Karpas-422 (cell line): ENCODE data around the gene EEF1AKMT3. TPM values are rescaled to one million over a fixed set of nuclear protein-coding genes. Genes with fewer than 3 reads are reported as not detected.

Experiments used
- DNase-seq: peaks from one replicate; pipeline ENCODE4 v3.0.0-alpha.2; 2015
- H2AFZ ChIP-seq: fragments of 200-600 bp; sonication (generic); 2 replicates; pipeline ENCODE4 v1.6.1; 2014; ENCODE audit warnings: antibody characterized with exemption, low read length, mixed read lengths
- H3K27ac ChIP-seq: fragments of 200-600 bp; sonication (generic); 2 replicates; pipeline ENCODE4 v1.5.1; 2014; ENCODE audit warnings: mild to moderate bottlenecking, low read length, moderate library complexity
- H3K27me3 ChIP-seq: fragments of 200-600 bp; sonication (generic); 2 replicates; pipeline ENCODE4 v1.6.1; 2014; ENCODE audit warnings: low read length, mixed read lengths
- H3K36me3 ChIP-seq: fragments of 200-600 bp; sonication (generic); 2 replicates; pipeline ENCODE4 v1.6.1; 2014; ENCODE audit warnings: low read length, mixed read lengths; ENCODE audit not compliant: insufficient read depth
- H3K4me1 ChIP-seq: fragments of 200-600 bp; sonication (generic); 2 replicates; pipeline ENCODE4 v1.6.1; 2014; ENCODE audit warnings: mild to moderate bottlenecking, low read length, mixed read lengths
- H3K4me2 ChIP-seq: fragments of 200-600 bp; sonication (generic); 2 replicates; pipeline ENCODE4 v1.6.1; 2014; ENCODE audit warnings: low read length, low read depth, mild to moderate bottlenecking; ENCODE audit not compliant: poor library complexity, severe bottlenecking
- H3K4me3 ChIP-seq: fragments of 200-600 bp; sonication (generic); 2 replicates; pipeline ENCODE4 v1.5.1; 2014; ENCODE audit warnings: mild to moderate bottlenecking, antibody characterized with exemption, low read length, mixed read lengths
- H3K79me2 ChIP-seq: fragments of 200-600 bp; sonication (generic); 2 replicates; pipeline ENCODE4 v1.6.1; 2014; ENCODE audit warnings: mild to moderate bottlenecking, low read length, mixed read lengths
- H3K9ac ChIP-seq: fragments of 200-600 bp; sonication (generic); 2 replicates; pipeline ENCODE4 v1.6.0; 2014; ENCODE audit warnings: low read length
- H3K9me2 ChIP-seq: fragments of 200-600 bp; sonication (generic), shearing (Covaris generic); replicated peaks from 2 replicates; pipeline ENCODE4 v1.6.0; 2014; ENCODE audit warnings: mild to moderate bottlenecking, low read length, moderate library complexity; ENCODE audit not compliant: insufficient read depth
- H3K9me3 ChIP-seq: fragments of 300-700, 200-600 bp; sonication (generic); 2 replicates; pipeline ENCODE4 v1.6.1; 2014; ENCODE audit warnings: low read length, mixed read lengths
- H4K20me1 ChIP-seq: fragments of 200-600 bp; sonication (generic); 2 replicates; pipeline ENCODE4 v1.6.1; 2014; ENCODE audit warnings: mild to moderate bottlenecking, antibody characterized with exemption, low read length, low read depth; ENCODE audit not compliant: insufficient read depth
- small RNA-seq: library from RNA; depleted of rRNA; stranded (forward); fragments of <200 nt; gene quantifications from one replicate; pipeline ENCODE3, GENCODE V24; 2014
- total RNA-seq: library from RNA; depleted of rRNA; stranded (reverse); fragments of >200 nt; shearing (Covaris generic); gene quantifications from 2 replicates; pipeline ENCODE4 v1.2.3, GENCODE V29; 2014; ENCODE audit warnings: low replicate concordance; rRNA removed

EEF1AKMT3 gene
- total RNA-seq, 1 experiment from 2014 or later: 5.5 TPM

GRCh38 chr12:57826966-57827365, 54.6 kb downstream of the EEF1AKMT3 start:
- Histone ChIP-seq H3K9me2 (no peaks in the 10 kb centered on the region), H3K4me3 (no peak overlapping the region), H3K4me2 (no peak overlapping the region), H4K20me1 (peaks cover 6% of the 10 kb centered on the region; the same call in 1 of the 2 replicates), H3K79me2 (no peaks in the 10 kb centered on the region), H3K9ac (no peak overlapping the region), H3K4me1 (no peaks in the 10 kb centered on the region), H3K9me3 (no peaks in the 10 kb centered on the region), H3K27ac (no peak overlapping the region), H3K27me3 (no peaks in the 10 kb centered on the region), H2AFZ (no peak overlapping the region), H3K36me3 (no peaks in the 10 kb centered on the region)
- no peak for DNase-seq

- no peak overlapping the region for H3K4me3 ChIP-seq
- no peaks in the 10 kb centered on the region for H3K79me2 ChIP-seq
- no peaks in the 10 kb centered on the region for H3K9me2 ChIP-seq
- H3K4me1 ChIP-seq: no peaks in the 10 kb centered on the region
- no peak for DNase-seq
- H3K27ac ChIP-seq: no peak overlapping the region
- peaks cover 17% of the 10 kb centered on the region; the same call in 1 of the 2 replicates for H4K20me1 ChIP-seq
- no peak overlapping the region for H3K9ac ChIP-seq
- no peak overlapping the region for H2AFZ ChIP-seq
- no peaks in the 10 kb centered on the region for H3K9me3 ChIP-seq
- no peak overlapping the region for H3K4me2 ChIP-seq
- no peaks in the 10 kb centered on the region for H3K36me3 ChIP-seq
- H3K27me3 ChIP-seq: no peaks in the 10 kb centered on the region
These were observed 56.8 kb downstream of the EEF1AKMT3 start for GRCh38 chr12:57829025-57829777.

- H3K4me2 ChIP-seq: no peak overlapping the region
- H3K27me3 ChIP-seq: no peaks in the 10 kb centered on the region
- no peaks in the 10 kb centered on the region; the same call in 1 of the 2 replicates for H3K4me1 ChIP-seq
- H2AFZ ChIP-seq: no peak overlapping the region
- no peaks in the 10 kb centered on the region for H3K79me2 ChIP-seq
- no peaks in the 10 kb centered on the region for H3K9me2 ChIP-seq
- no peak overlapping the region for H3K4me3 ChIP-seq
- H3K9me3 ChIP-seq: no peaks in the 10 kb centered on the region
- no peak for DNase-seq
- H3K36me3 ChIP-seq: no peaks in the 10 kb centered on the region
- H3K27ac ChIP-seq: no peak overlapping the region
- peaks cover 19% of the 10 kb centered on the region; the same call in 1 of the 2 replicates for H4K20me1 ChIP-seq
- no peak overlapping the region for H3K9ac ChIP-seq
These were observed 58.0 kb downstream of the EEF1AKMT3 start for GRCh38 chr12:57830393-57830792.

Small RNA genes within 50 kb of the gene (small RNA-seq; reads per million reads assigned to genes)
- gene MIR26A2: 0.16 reads per million
- not detected for gene RNU6-1083P

Other genes with a start within 250 kb of the EEF1AKMT3 start
- 23.5 and 32.4 TPM in 2 replicates for gene MBD6, start 249.8 kb upstream of the EEF1AKMT3 start, total RNA-seq
- gene DCTN2, start 225.4 kb upstream of the EEF1AKMT3 start, total RNA-seq: 77.9 and 123 TPM in 2 replicates
- 21.5 and 24.0 TPM in 2 replicates for gene KIF5A, start 222.6 kb upstream of the EEF1AKMT3 start, total RNA-seq
- 9.3 and 23.9 TPM in 2 replicates for gene PIP4K2C, start 181.4 kb upstream of the EEF1AKMT3 start, total RNA-seq
- 16.8 and 22.9 TPM in 2 replicates for gene DTX3, start 167.8 kb upstream of the EEF1AKMT3 start, total RNA-seq
- 0.87 TPM in 1 of 2 replicates, not detected in the other for gene ARHGEF25, start 161.2 kb upstream of the EEF1AKMT3 start, total RNA-seq
- gene B4GALNT1, start 139.4 kb upstream of the EEF1AKMT3 start, total RNA-seq: 0.58 and 0.63 TPM in 2 replicates
- 72.6 and 120 TPM in 2 replicates for gene OS9, start 78.5 kb upstream of the EEF1AKMT3 start, total RNA-seq
- gene AGAP2, start 33.9 kb upstream of the EEF1AKMT3 start, total RNA-seq: 6.7 and 12.0 TPM in 2 replicates
- gene TSPAN31, start 27.6 kb upstream of the EEF1AKMT3 start, total RNA-seq: 33.3 and 42.7 TPM in 2 replicates
- 154 and 164 TPM in 2 replicates for gene CDK4, start 20.3 kb upstream of the EEF1AKMT3 start, total RNA-seq
- gene MARCHF9, start 17.5 kb upstream of the EEF1AKMT3 start, total RNA-seq: 30.3 and 45.9 TPM in 2 replicates
- 0.86 and 3.5 TPM in 2 replicates for gene CYP27B1, start 5.5 kb upstream of the EEF1AKMT3 start, total RNA-seq
- gene METTL1, start 509 bp upstream of the EEF1AKMT3 start, total RNA-seq: 11.9 and 17.4 TPM in 2 replicates
- gene TSFM, start 10.2 kb downstream of the EEF1AKMT3 start, total RNA-seq: 40.7 and 57.1 TPM in 2 replicates
- gene AVIL, start 46.1 kb downstream of the EEF1AKMT3 start, total RNA-seq: 1.7 TPM in 1 of 2 replicates, not detected in the other
- 10.9 and 14.2 TPM in 2 replicates for gene CTDSP2, start 74.1 kb downstream of the EEF1AKMT3 start, total RNA-seq
- 13.1 and 36.3 TPM in 2 replicates for gene ATP23, start 169.0 kb downstream of the EEF1AKMT3 start, total RNA-seq